HG02759 (cell line): Measurements from ENCODE around the gene NTRK2.

Experiments used
- ATAC-seq: cut with Tn5 transposase; IDR thresholded peaks from one replicate; pipeline ENCODE4 v1.9.1; 2021; ENCODE audit warnings: mild to moderate bottlenecking, moderate library complexity; ENCODE audit not compliant: unreplicated experiment

Gene NTRK2

GRCh38 chr9:84731696-84732095, 62.2 kb downstream of the NTRK2 start:
- no peak for ATAC-seq

- no peak for ATAC-seq
Observed at GRCh38 chr9:84736081-84736480, 66.6 kb downstream of the NTRK2 start.

- no peak for ATAC-seq
Observed at GRCh38 chr9:84736536-84736935, 67.0 kb downstream of the NTRK2 start.

- ATAC-seq: no peak
Observed at GRCh38 chr9:84738353-84738752, 68.8 kb downstream of the NTRK2 start.

GRCh38 chr9:84742261-84742660, 72.7 kb downstream of the NTRK2 start:
- ATAC-seq: no peak

- ATAC-seq: peak; percentile 71
Observed at GRCh38 chr9:84744195-84744594, 74.7 kb downstream of the NTRK2 start.

- ATAC-seq: no peak
Observed at GRCh38 chr9:84744726-84745125, 75.2 kb downstream of the NTRK2 start.

GRCh38 chr9:84748112-84748511, 78.6 kb downstream of the NTRK2 start:
- ATAC-seq: peak; percentile 50

- ATAC-seq: no peak
Observed at GRCh38 chr9:84750152-84750865, 80.8 kb downstream of the NTRK2 start.

GRCh38 chr9:84751921-84752320, 82.4 kb downstream of the NTRK2 start:
- ATAC-seq: no peak

- peak; percentile 30 for ATAC-seq
Observed at GRCh38 chr9:84754461-84754860, 84.9 kb downstream of the NTRK2 start.

- no peak for ATAC-seq
Observed at GRCh38 chr9:84754881-84755280, 85.4 kb downstream of the NTRK2 start.

- no peak for ATAC-seq
Observed at GRCh38 chr9:84755380-84755779, 85.9 kb downstream of the NTRK2 start.

- no peak for ATAC-seq
Observed at GRCh38 chr9:84756171-84756570, 86.6 kb downstream of the NTRK2 start.

- no peak for ATAC-seq
Observed at GRCh38 chr9:84756731-84757130, 87.2 kb downstream of the NTRK2 start.

GRCh38 chr9:84758817-84759216, 89.3 kb downstream of the NTRK2 start:
- peak; percentile 3 for ATAC-seq

- peak; percentile 81 for ATAC-seq
Observed at GRCh38 chr9:84759300-84759750, 89.8 kb downstream of the NTRK2 start.

- no peak for ATAC-seq
Observed at GRCh38 chr9:84759804-84760203, 90.3 kb downstream of the NTRK2 start.

- ATAC-seq: no peak
Observed at GRCh38 chr9:84761137-84761808, 91.7 kb downstream of the NTRK2 start.

- ATAC-seq: no peak
Observed at GRCh38 chr9:84772511-84772910, 103.0 kb downstream of the NTRK2 start.

GRCh38 chr9:84773022-84773421, 103.5 kb downstream of the NTRK2 start:
- ATAC-seq: no peak

- no peak for ATAC-seq
Observed at GRCh38 chr9:84775056-84775643, 105.6 kb downstream of the NTRK2 start.
